Endothelial cell of umbilical vein (primary cell): Measurements from ENCODE around the gene PYHIN1.

ENCODE experiments used
- CTCF ChIP-seq, 2 donors: IDR thresholded peaks; 1 replicate in 1 of 2; 2 replicates in 1 of 2; pipeline ENCODE4 v1.5.1; 2011; ENCODE audit warnings: low read length in 2 of 2, mild to moderate bottlenecking in 2 of 2, moderate library complexity in 2 of 2, control low read depth in 1 of 2, inconsistent platforms in 1 of 2, low read depth in 1 of 2; ENCODE audit not compliant: insufficient read depth in 1 of 2; ENCODE audit errors: extremely low read depth in 1 of 2
- EZH2 ChIP-seq: IDR thresholded peaks from 2 replicates; pipeline ENCODE4 v1.6.1; 2012; ENCODE audit warnings: borderline replicate concordance, low read depth, mild to moderate bottlenecking, moderate library complexity, low read length, inconsistent platforms; ENCODE audit not compliant: severe bottlenecking
- FOS ChIP-seq: IDR thresholded peaks from 2 replicates; pipeline ENCODE4 v1.6.1; 2011; ENCODE audit warnings: mild to moderate bottlenecking, low read length, moderate library complexity, borderline replicate concordance; ENCODE audit not compliant: insufficient read depth
- GATA2 ChIP-seq: IDR thresholded peaks from 2 replicates; pipeline ENCODE4 v1.7.0; 2011; ENCODE audit warnings: low read depth, mild to moderate bottlenecking, moderate library complexity, mixed read lengths, low read length; ENCODE audit not compliant: insufficient read length, insufficient read depth
- JUN ChIP-seq: IDR thresholded peaks from 2 replicates; pipeline ENCODE4 v1.6.1; 2011; ENCODE audit warnings: borderline replicate concordance, low read depth; ENCODE audit not compliant: insufficient read length, insufficient read depth
- MAX ChIP-seq: IDR thresholded peaks from 2 replicates; pipeline ENCODE4 v1.6.1; 2011; ENCODE audit not compliant: insufficient read depth, insufficient read length
- MYC ChIP-seq: IDR thresholded peaks from one replicate; pipeline ENCODE4 v1.6.1; 2011; ENCODE audit warnings: mild to moderate bottlenecking, low read depth, low read length
- POLR2A ChIP-seq: IDR thresholded peaks from 2 replicates; pipeline ENCODE4 v1.6.1; 2012; ENCODE audit warnings: low read depth, mild to moderate bottlenecking, control low read depth, low read length
- POLR2AphosphoS5 ChIP-seq: IDR thresholded peaks from 2 replicates; pipeline ENCODE4 v1.6.1; 2012; ENCODE audit warnings: low read depth, mild to moderate bottlenecking, control low read depth, low read length, moderate library complexity; ENCODE audit not compliant: insufficient read depth

GRCh38 chr1:158969855-158970254 lies 38.5 kb downstream of the PYHIN1 start:
- TF ChIP-seq CTCF (IDR thresholded peaks at IDR 0.05; ENCODE audit: extremely low read depth in 1 of 2, insufficient read depth in 1 of 2, low read depth in 1 of 2, low read length in 2 of 2) = no peak
- no peak for TF ChIP-seq POLR2A
- TF ChIP-seq POLR2AphosphoS5 = no peak
- no peak for TF ChIP-seq MYC
- no peak for TF ChIP-seq MAX
- peak; percentile 22 for TF ChIP-seq JUN
- TF ChIP-seq EZH2 = no peak
- TF ChIP-seq GATA2 = no peak
- TF ChIP-seq FOS = no peak
